HEK293 (cell line): ENCODE results near the gene AP3S2.

Experiments used
- CTCF ChIA-PET: fragments of 350-600 bp; formaldehyde crosslinking; extraction: SDS; loops from one replicate; lab custom pipeline; 2021; ENCODE audit warnings: antibody characterized with exemption; lab: Yijun Ruan, JAX
- POLR2A ChIA-PET: fragments of 300-600 bp; formaldehyde crosslinking; extraction: SDS; loops from one replicate; lab custom pipeline; 2020; ENCODE audit warnings: antibody characterized with exemption, inconsistent platforms; lab: Yijun Ruan, JAX
- H3K27ac ChIP-seq: fragments of 200-500 bp; sonication (Bioruptor generic); 2 replicates; pipeline ENCODE4 v1.5.1; 2014; ENCODE audit warnings: low read depth, low read length, control low read depth, inconsistent platforms; ENCODE audit errors: extremely low read depth
- H3K36me3 ChIP-seq, 2 experiments: fragments of 200-500 bp in 1 of 2; sonication (Bioruptor generic) in 1 of 2; 1 replicate in 1 of 2; 2 replicates in 1 of 2; pipeline ENCODE4 v1.5.1; 2014 to 2017; ENCODE audit warnings: inconsistent platforms in 2 of 2, low read length in 2 of 2; ENCODE audit not compliant: control insufficient read depth in 2 of 2, insufficient read depth in 1 of 2
- H3K4me1 ChIP-seq: fragments of 200-500 bp; sonication (Bioruptor generic); 2 replicates; pipeline ENCODE4 v1.5.1; 2014; ENCODE audit warnings: mild to moderate bottlenecking, low read length, inconsistent platforms; ENCODE audit not compliant: control insufficient read depth, insufficient read depth
- H3K4me3 ChIP-seq: 2 replicates; pipeline ENCODE4 v1.5.1; 2011; ENCODE audit warnings: low read depth, mild to moderate bottlenecking, control low read depth, low read length, moderate library complexity
- H3K9me3 ChIP-seq: fragments of 200-500 bp; sonication (Bioruptor generic); 2 replicates; pipeline ENCODE4 v1.5.1; 2014; ENCODE audit warnings: low read depth, low read length, inconsistent platforms; ENCODE audit not compliant: control insufficient read depth, insufficient read depth
- BCL11A ChIP-seq: fragments of 450-650 bp; formaldehyde crosslinking; IDR thresholded peaks from 2 replicates; pipeline ENCODE4 v1.5.1; 2016; ENCODE audit warnings: low read depth, missing biosample characterization, missing genetic modification characterization
- BCL11B ChIP-seq: fragments of 450-650 bp; formaldehyde crosslinking; IDR thresholded peaks from 2 replicates; pipeline ENCODE4 v1.5.1; 2016; ENCODE audit warnings: low read depth, missing biosample characterization, missing genetic modification characterization
- BCL6B ChIP-seq: fragments of 450-650 bp; formaldehyde crosslinking; IDR thresholded peaks from 2 replicates; pipeline ENCODE4 v1.5.1; 2017; ENCODE audit warnings: missing biosample characterization, missing genetic modification characterization
- HOXC10 ChIP-seq: sonication (generic); formaldehyde crosslinking; IDR thresholded peaks from 2 replicates; pipeline ENCODE4 v1.8.1; 2023; ENCODE audit warnings: mild to moderate bottlenecking, missing genetic modification reagents
- INSM2 ChIP-seq: fragments of 450-650 bp; formaldehyde crosslinking; IDR thresholded peaks from 2 replicates; pipeline ENCODE4 v1.5.1; 2016; ENCODE audit warnings: missing biosample characterization, missing genetic modification characterization
- KLF7 ChIP-seq: fragments of 450-650 bp; formaldehyde crosslinking; IDR thresholded peaks from 2 replicates; pipeline ENCODE4 v1.5.1; 2016; ENCODE audit warnings: missing biosample characterization, missing genetic modification characterization, borderline replicate concordance
- PRDM10 ChIP-seq: fragments of 450-650 bp; formaldehyde crosslinking; IDR thresholded peaks from 2 replicates; pipeline ENCODE4 v1.5.1; 2016; ENCODE audit warnings: missing biosample characterization, missing genetic modification characterization
- SETDB1 ChIP-seq: IDR thresholded peaks from one replicate; pipeline ENCODE4 v1.6.1; 2017; ENCODE audit warnings: mild to moderate bottlenecking, low read length, moderate library complexity, mixed read lengths; ENCODE audit not compliant: insufficient read length
- SP2 ChIP-seq: fragments of 450-650 bp; formaldehyde crosslinking; IDR thresholded peaks from 2 replicates; pipeline ENCODE4 v1.5.1; 2016; ENCODE audit warnings: missing biosample characterization, missing genetic modification characterization
- TCF7L2 ChIP-seq: IDR thresholded peaks from 2 replicates; pipeline ENCODE4 v1.6.1; 2011; ENCODE audit warnings: low read depth, mild to moderate bottlenecking, inconsistent platforms, low read length, moderate library complexity, borderline replicate concordance
- ZBTB48 ChIP-seq: fragments of 450-650 bp; formaldehyde crosslinking; IDR thresholded peaks from 2 replicates; pipeline ENCODE4 v1.5.1; 2016; ENCODE audit warnings: missing biosample characterization, missing genetic modification characterization
- ZEB2 ChIP-seq: fragments of 450-650 bp; formaldehyde crosslinking; IDR thresholded peaks from 2 replicates; pipeline ENCODE4 v1.5.1; 2016; ENCODE audit warnings: missing biosample characterization, missing genetic modification characterization
- ZFHX2 ChIP-seq: fragments of 450-650 bp; formaldehyde crosslinking; conservative IDR thresholded peaks from 2 replicates; pipeline ENCODE4 v1.5.1; 2016; ENCODE audit warnings: missing biosample characterization, missing genetic modification characterization
- ZNF18 ChIP-seq: fragments of 450-650 bp; formaldehyde crosslinking; IDR thresholded peaks from 2 replicates; pipeline ENCODE4 v1.5.1; 2016; ENCODE audit warnings: missing biosample characterization, missing genetic modification characterization
- ZNF19 ChIP-seq: fragments of 450-650 bp; formaldehyde crosslinking; IDR thresholded peaks from 2 replicates; pipeline ENCODE4; 2016; ENCODE audit warnings: missing biosample characterization, missing genetic modification characterization, low read depth
- ZNF221 ChIP-seq: fragments of 450-650 bp; formaldehyde crosslinking; IDR thresholded peaks from 2 replicates; pipeline ENCODE4 v1.5.1; 2017; ENCODE audit warnings: missing biosample characterization, missing genetic modification characterization, borderline replicate concordance
- ZNF24 ChIP-seq: fragments of 450-650 bp; formaldehyde crosslinking; IDR thresholded peaks from 2 replicates; pipeline ENCODE4 v1.5.1; 2016; ENCODE audit warnings: missing biosample characterization, missing genetic modification characterization
- ZNF248 ChIP-seq: fragments of 450-650 bp; formaldehyde crosslinking; IDR thresholded peaks from 2 replicates; pipeline ENCODE4 v1.5.1; 2017; ENCODE audit warnings: missing biosample characterization, missing genetic modification characterization
- ZNF354C ChIP-seq: fragments of 450-650 bp; formaldehyde crosslinking; IDR thresholded peaks from 2 replicates; pipeline ENCODE4 v1.5.1; 2016; ENCODE audit warnings: missing biosample characterization, missing genetic modification characterization, low read depth, borderline replicate concordance
- ZNF37A ChIP-seq: fragments of 450-650 bp; IDR thresholded peaks from 2 replicates; pipeline ENCODE4 v1.5.1; 2018; ENCODE audit warnings: missing biosample characterization, missing genetic modification characterization
- ZNF426 ChIP-seq: fragments of 450-650 bp; formaldehyde crosslinking; IDR thresholded peaks from 2 replicates; pipeline ENCODE4 v1.5.1; 2017; ENCODE audit warnings: missing biosample characterization, missing genetic modification characterization, mild to moderate bottlenecking, inconsistent platforms, moderate library complexity
- ZNF433 ChIP-seq: fragments of 450-650 bp; formaldehyde crosslinking; IDR thresholded peaks from 2 replicates; pipeline ENCODE4 v1.5.1; 2016; ENCODE audit warnings: missing biosample characterization, missing genetic modification characterization, low read depth
- ZNF521 ChIP-seq: fragments of 450-650 bp; formaldehyde crosslinking; IDR thresholded peaks from 2 replicates; pipeline ENCODE4 v1.5.1; 2017; ENCODE audit warnings: missing biosample characterization, mild to moderate bottlenecking, missing genetic modification characterization
- ZNF623 ChIP-seq: fragments of 450-650 bp; formaldehyde crosslinking; IDR thresholded peaks from 2 replicates; pipeline ENCODE4 v1.5.1; 2016; ENCODE audit warnings: missing biosample characterization, missing genetic modification characterization
- ZNF654 ChIP-seq: fragments of 450-650 bp; formaldehyde crosslinking; IDR thresholded peaks from 2 replicates; pipeline ENCODE4 v1.5.1; 2016; ENCODE audit warnings: low read depth, missing biosample characterization, missing genetic modification characterization
- ZSCAN5A ChIP-seq: fragments of 450-650 bp; formaldehyde crosslinking; IDR thresholded peaks from 2 replicates; pipeline ENCODE4 v1.5.1; 2016; ENCODE audit warnings: missing biosample characterization, missing genetic modification characterization
- ZXDB ChIP-seq: fragments of 450-650 bp; formaldehyde crosslinking; IDR thresholded peaks from 2 replicates; pipeline ENCODE4 v1.5.1; 2016; ENCODE audit warnings: missing biosample characterization, missing genetic modification characterization

The AP3S2 gene

GRCh38 chr15:89836267-89837133 is 57.3 kb downstream of the AP3S2 start:
- no peaks in the 10 kb centered on the region for H3K4me1 ChIP-seq
- no peak overlapping the region for H3K4me3 ChIP-seq
- peaks cover 14 to 75% of the 10 kb centered on the region in 2 experiments for H3K36me3 ChIP-seq
- ChIA-PET POLR2A (no interaction called here), CTCF (interaction anchor here (0.7 to 1.7 kb wide), 4 partner anchors 25 to 92 kb away, joined by 3 to 7 read pairs (median 4); no protein-coding TSS in a partner anchor)
- no peak overlapping the region for H3K27ac ChIP-seq
- no peaks in the 10 kb centered on the region for H3K9me3 ChIP-seq
- TF ChIP-seq INSM2, result no peak
- TF ChIP-seq BCL6B (tag by site-specific recombination), result no peak
- TF ChIP-seq ZSCAN5A (tag by site-specific recombination), result no peak
- no peak for TF ChIP-seq ZNF654 (tag by site-specific recombination)
- no peak for TF ChIP-seq ZNF24 (tag by site-specific recombination)
- no peak for TF ChIP-seq ZFHX2 (tag by site-specific recombination)
- TF ChIP-seq HOXC10 (CRISPR knock-in tag), result no peak
- TF ChIP-seq ZNF354C, result no peak
- no peak for TF ChIP-seq ZNF248 (tag by site-specific recombination)
- no peak for TF ChIP-seq ZNF18 (tag by site-specific recombination)
- TF ChIP-seq ZNF37A (tag by site-specific recombination), result no peak
- no peak for TF ChIP-seq SETDB1
- TF ChIP-seq ZNF221, result no peak
- TF ChIP-seq ZBTB48, result no peak
- TF ChIP-seq ZNF521 (tag by site-specific recombination), result no peak
- no peak for TF ChIP-seq ZNF623 (tag by site-specific recombination)
- no peak for TF ChIP-seq SP2 (tag by site-specific recombination)

GRCh38 chr15:89835176-89835564 is 58.6 kb downstream of the AP3S2 start:
- Histone ChIP-seq H3K36me3 (peaks cover 14 to 66% of the 10 kb centered on the region in 2 experiments), H3K27ac (no peak overlapping the region), H3K4me1 (no peaks in the 10 kb centered on the region), H3K4me3 (no peak overlapping the region), H3K9me3 (no peaks in the 10 kb centered on the region)
- TF ChIP-seq ZEB2 (no peak), ZNF19 (tag by site-specific recombination) (no peak), KLF7 (tag by site-specific recombination) (no peak), ZNF433 (tag by site-specific recombination) (no peak), BCL11A (tag by site-specific recombination) (no peak), ZNF24 (tag by site-specific recombination) (no peak), PRDM10 (no peak), ZXDB (tag by site-specific recombination) (no peak), ZNF426 (tag by site-specific recombination) (no peak), BCL11B (tag by site-specific recombination) (no peak), TCF7L2 (no peak)
- ChIA-PET POLR2A (no interaction called here), CTCF (interaction anchor here (0.6 kb wide), 1 partner anchor 40 kb away, joined by 3 read pairs; no protein-coding TSS in a partner anchor)
